Measurements from ENCODE around the gene MOAP1.

GRCh38 chr14:93161411-93161940 is 23.2 kb downstream of the MOAP1 start:
- no peak for TF ChIP-seq CTCF (conservative IDR thresholded peaks at IDR 0.05)
- TF ChIP-seq EZH2 (IDR thresholded peaks at IDR 0.05; ENCODE audit: low read depth) = no peak

Measured in PC-9 (cell line).